Measurements from ENCODE around the gene EWSR1.

EWSR1 gene

DNA sequence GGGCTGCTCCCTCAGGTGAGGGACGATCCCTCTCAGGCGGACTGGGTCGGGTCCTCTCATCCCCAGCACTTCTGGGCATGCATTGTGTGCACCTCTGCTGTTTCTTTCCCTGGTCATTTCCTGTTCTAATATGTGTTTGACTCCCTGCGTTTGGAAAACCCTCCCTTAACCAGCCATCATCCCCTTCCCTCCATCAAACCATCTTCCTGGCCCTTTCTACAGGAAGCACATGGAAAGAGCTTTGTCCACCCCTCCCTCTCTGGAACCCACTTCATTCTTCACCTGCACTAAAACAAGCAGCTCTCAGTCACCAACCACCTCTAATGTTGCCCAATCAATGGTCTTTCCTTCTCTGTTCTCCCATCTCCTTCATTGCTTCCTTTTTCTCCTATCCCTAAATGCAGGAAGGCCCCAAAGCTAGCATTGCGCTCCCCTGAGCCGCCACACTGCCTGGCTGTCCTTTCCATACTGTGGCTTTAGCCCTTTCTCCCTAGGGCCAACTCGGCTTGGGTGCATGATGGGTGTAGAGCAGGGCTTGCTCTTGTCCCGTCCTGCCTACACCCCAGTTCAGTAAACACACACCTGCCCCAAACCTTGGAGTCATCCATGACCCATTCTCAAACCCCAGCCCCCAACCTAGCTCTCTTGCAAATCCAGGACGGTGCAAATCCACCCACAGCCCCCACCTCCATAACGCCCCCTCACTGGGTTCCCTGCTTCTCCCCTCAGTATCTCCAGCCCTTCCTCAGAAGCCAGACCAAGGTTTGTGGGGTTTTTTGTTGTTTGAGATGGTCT, 32.9 kb downstream of the EWSR1 start:
- H3K4me3 ChIP-seq (ENCODE audit: control insufficient read depth, low read depth, low read length), result no peak overlapping the region
- TF ChIP-seq, protein P1, sequence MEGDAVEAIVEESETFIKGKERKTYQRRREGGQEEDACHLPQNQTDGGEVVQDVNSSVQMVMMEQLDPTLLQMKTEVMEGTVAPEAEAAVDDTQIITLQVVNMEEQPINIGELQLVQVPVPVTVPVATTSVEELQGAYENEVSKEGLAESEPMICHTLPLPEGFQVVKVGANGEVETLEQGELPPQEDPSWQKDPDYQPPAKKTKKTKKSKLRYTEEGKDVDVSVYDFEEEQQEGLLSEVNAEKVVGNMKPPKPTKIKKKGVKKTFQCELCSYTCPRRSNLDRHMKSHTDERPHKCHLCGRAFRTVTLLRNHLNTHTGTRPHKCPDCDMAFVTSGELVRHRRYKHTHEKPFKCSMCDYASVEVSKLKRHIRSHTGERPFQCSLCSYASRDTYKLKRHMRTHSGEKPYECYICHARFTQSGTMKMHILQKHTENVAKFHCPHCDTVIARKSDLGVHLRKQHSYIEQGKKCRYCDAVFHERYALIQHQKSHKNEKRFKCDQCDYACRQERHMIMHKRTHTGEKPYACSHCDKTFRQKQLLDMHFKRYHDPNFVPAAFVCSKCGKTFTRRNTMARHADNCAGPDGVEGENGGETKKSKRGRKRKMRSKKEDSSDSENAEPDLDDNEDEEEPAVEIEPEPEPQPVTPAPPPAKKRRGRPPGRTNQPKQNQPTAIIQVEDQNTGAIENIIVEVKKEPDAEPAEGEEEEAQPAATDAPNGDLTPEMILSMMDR (IDR thresholded peaks at IDR 0.05; ENCODE audit: control insufficient read depth, insufficient read depth, low read depth, low read length, missing control alignments), result no peak
- DNase-seq (ENCODE audit: low read depth), result no peak

DNA sequence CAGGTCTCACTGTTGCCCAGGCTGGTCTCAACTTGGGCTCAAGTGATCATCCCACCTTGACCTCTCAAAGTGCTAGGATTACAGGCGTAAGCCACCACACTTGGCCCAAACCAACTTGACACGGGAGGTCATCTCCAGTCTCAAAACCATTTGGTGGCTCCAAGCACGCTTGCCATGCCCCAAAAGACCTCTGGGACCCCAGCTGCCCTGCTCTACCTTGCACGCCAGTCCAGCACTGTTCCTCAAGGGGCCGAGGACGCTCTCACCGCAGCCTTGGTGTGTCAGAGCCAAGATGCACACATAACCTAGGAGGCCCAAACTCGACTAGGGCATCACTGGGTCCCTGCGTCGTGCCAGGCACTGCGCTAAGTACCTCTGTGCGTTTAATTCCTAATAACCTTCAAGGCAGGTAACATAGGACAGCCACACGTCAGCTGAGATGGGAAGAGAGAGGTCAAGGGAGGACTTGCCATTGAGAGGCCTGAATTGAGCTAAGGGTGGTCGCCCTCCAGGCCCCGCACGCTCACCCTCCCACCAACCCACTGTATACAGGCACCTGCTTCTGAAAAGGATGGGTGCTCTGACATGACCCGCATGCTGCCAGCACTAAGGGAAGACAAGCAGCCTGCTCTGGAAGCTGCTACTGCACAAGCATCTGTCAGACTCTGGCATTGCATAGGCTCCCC, 33.8 kb downstream of the EWSR1 start:
- no peak for DNase-seq (ENCODE audit: low read depth)
- TF ChIP-seq, protein P1 (IDR thresholded peaks at IDR 0.05; ENCODE audit: control insufficient read depth, insufficient read depth, low read depth, low read length, missing control alignments), result no peak

DNA sequence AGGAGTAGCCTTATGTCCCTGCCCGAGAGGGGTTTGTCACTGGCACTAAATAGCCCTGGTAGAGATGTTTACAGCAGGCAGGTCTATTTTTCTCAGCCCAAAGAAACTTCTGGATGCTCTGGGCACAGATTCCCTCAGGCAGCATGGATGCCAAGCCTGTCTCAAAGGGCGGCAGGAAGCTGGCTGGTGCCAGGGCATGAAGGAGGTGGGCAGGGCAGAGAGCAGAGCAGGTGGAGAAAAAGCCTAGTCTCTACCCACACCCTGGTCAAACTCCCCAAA, 34.3 kb downstream of the EWSR1 start:
- TF ChIP-seq, protein P1 (IDR thresholded peaks at IDR 0.05; ENCODE audit: control insufficient read depth, insufficient read depth, low read depth, low read length, missing control alignments), result no peak
- DNase-seq (ENCODE audit: low read depth), result no peak
- H3K4me3 ChIP-seq (ENCODE audit: control insufficient read depth, low read depth, low read length), result no peak overlapping the region

More for the DNA sequence above, 33.8 kb downstream of the EWSR1 start:
- no peak overlapping the region for H3K4me3 ChIP-seq (ENCODE audit: control insufficient read depth, low read depth, low read length)

DNA sequence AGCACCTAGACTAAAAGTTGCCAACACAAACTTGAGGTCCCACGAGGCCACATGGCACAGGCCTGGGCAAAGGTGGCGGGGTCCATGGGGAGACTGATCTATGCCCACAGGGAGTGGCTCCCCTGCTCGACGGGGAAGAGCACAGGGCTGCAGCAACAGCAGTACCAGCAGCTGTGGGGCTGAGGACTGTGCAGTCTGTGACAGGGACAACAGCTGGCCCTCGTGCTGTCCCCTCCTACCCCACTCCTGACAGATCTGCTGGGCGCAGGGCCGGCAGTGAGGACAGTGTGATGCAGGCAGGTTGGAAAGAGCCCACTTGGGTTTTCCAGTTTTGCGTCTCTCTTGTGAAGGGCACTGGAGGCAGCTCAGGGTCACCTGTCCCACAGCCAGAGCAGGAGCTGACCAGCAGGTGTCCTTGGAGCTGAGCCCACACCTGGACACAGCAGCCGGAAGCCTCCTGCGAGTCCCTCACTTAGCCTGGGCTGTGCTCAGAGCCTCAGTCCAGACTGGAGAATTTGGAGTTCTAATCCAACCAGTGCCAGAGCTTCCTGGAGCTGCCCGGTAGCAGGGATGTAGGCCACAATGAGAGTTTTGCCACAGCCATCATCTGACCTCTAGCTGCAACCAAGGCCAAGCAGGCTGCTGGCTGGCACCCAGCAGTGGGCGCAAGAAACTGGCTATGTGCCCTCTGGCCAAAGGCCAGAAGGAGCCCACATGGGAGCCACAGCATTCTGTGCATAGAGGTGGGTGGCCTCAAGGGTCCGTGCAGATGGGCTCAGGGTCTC, 34.8 kb downstream of the EWSR1 start:
- TF ChIP-seq, protein P1 (IDR thresholded peaks at IDR 0.05; ENCODE audit: control insufficient read depth, insufficient read depth, low read depth, low read length, missing control alignments), result no peak
- DNase-seq (ENCODE audit: low read depth), result no peak
- H3K4me3 ChIP-seq (ENCODE audit: control insufficient read depth, low read depth, low read length), result no peak overlapping the region

DNA sequence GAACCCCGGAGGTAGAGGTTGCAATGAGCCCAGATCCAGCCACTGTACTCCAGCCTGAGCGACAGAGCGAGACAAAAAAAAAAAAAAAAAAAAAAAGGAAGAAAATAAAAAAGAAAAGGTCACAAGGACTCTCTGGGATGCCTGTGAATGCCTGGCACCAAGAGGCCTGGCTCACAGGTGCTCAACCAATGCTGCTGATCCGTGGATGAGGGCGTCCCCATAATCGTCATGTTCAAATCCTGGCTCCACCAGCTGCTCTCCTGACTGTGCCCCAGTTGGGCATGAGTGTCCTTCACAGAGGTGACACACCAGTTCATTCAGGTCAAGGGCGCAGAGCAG, 37.7 kb downstream of the EWSR1 start:
- TF ChIP-seq, protein P1 (IDR thresholded peaks at IDR 0.05; ENCODE audit: control insufficient read depth, insufficient read depth, low read depth, low read length, missing control alignments), result no peak
- no peak overlapping the region for H3K4me3 ChIP-seq (ENCODE audit: control insufficient read depth, low read depth, low read length)
- no peak for DNase-seq (ENCODE audit: low read depth)

DNA sequence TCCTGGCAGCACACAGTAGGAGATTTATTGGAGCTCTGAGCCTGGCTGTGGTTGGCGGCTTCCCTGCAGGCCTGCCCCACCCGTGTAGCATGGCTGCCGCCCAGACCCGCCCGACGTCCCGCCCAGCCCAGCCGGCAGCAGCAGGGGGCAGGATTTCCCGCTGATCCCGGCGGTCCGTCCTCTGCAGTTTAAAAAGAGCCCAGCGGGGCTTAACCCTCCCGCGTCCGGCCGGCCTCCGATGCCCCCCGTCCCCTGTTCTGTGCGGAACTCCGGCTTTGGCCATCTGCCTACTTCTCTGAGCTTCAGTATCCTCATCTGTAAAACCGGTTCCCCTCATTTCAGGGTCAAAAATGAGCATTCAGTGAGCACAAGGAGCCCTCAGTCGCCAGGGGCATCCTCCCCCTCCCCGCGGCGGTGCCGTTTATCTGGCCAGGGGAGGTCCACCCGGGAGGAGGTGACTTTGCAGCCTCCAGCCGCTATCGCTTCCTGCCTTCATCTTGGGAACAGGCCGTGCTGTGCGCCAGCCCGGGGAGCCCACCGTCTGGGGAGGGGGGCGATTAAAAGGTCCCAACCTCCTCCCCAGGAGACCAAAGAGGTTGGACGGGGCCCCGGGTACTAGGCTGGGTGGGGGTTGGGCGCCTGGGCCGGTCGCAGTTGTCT, 38.2 kb downstream of the EWSR1 start, which contains the start of gene GAS2L1:
TSS of gene GAS2L1 (plus strand) at position 476 of the 660 bp plus-strand sequence. CDS start 1,456 bp downstream, outside the sequence.
- TF ChIP-seq, protein P1 (IDR thresholded peaks at IDR 0.05; ENCODE audit: control insufficient read depth, insufficient read depth, low read depth, low read length, missing control alignments), result peak; percentile 74
- peak within 1 kb of the TSS; percentile 96 for H3K4me3 ChIP-seq (ENCODE audit: control insufficient read depth, low read depth, low read length)
- DNase-seq (ENCODE audit: low read depth), result peak; percentile 21
